ENCODE results near the gene HIF1A.

GRCh38 chr14:61652526-61653262, 42.6 kb upstream of the HIF1A start:
- TF ChIP-seq CTCF (IDR thresholded peaks at IDR 0.05) (no peak), POLR2A (IDR thresholded peaks at IDR 0.05) (no peak)

All from heart left ventricle (tissue), 13 donors.